KOPT-K1 (cell line): Measurements from ENCODE around the gene TPSG1.

Source experiments
- H3K27ac ChIP-seq: fragments of 200-600 bp; sonication (generic); 2 replicates; pipeline ENCODE4 v1.5.1; 2016; ENCODE audit warnings: antibody characterized with exemption, mild to moderate bottlenecking, low read depth, low read length; ENCODE audit not compliant: poor library complexity, severe bottlenecking
- H3K36me3 ChIP-seq: fragments of 200-600 bp; sonication (generic); 2 replicates; pipeline ENCODE4 v1.5.1; 2017; ENCODE audit warnings: antibody characterized with exemption, mild to moderate bottlenecking, low read length, moderate library complexity; ENCODE audit not compliant: insufficient read depth
- H3K9me3 ChIP-seq: fragments of 200-600 bp; sonication (generic); 2 replicates; pipeline ENCODE4 v1.5.1; 2017; ENCODE audit warnings: antibody characterized with exemption, low read length, mild to moderate bottlenecking; ENCODE audit not compliant: insufficient read depth, poor library complexity, severe bottlenecking

Gene TPSG1

DNA sequence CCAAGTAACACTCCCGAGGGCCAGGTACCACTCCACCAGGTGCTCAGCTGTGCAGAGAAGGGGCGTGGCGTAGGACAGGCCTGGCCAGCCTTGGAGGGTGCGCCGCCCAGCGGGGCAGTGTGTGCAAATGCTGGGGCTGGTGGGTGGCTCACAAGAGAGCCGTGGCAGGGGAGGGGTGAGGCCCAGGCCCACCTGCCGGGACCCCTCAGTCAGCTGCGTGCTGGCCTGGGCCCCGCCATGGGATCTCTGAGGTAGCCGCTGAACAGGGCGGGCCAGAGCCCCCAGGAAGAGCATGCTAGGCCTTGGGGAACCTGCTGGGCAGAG, 8.8 kb downstream of the TPSG1 start:
- Histone ChIP-seq H3K27ac (no peak overlapping the region), H3K9me3 (no peaks in the 10 kb centered on the region), H3K36me3 (no peaks in the 10 kb centered on the region)

DNA sequence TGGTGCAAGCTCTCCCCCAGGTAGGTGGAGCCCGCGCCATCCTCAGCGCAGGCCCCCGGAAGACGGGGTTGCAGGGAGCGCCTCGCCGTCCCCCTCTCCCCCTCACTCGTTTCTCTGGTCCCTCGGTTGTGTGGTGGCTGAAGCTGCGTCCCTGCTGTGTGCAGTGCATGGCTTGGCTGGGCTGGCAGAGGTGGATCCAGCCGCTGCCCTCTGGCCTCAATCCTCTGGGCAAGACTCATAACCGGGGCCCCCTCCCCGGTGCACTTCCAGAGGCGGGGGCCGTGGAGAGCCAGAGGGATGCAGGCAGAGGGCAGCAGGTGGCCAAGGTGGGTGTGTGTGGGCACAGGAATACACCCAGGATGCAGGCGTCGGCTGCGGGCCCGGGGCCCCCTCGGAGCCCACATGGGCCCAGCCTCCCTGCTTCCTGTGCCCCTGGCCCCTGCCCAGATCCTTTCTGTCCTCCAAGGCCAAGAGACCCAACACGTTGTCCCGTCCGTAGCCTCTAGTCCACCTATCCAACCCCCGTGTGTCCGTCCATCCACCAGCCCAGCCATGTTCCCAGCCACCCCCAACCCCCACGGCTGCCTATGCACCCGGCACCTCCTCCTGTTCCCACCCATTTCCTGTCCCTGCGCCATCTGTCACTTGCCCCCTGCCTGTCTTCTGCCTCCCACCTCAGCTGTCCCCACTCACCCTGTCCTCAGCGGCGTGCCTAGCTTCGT, 9.3 kb downstream of the TPSG1 start:
- Histone ChIP-seq H3K9me3 (no peaks in the 10 kb centered on the region), H3K27ac (no peak overlapping the region), H3K36me3 (no peaks in the 10 kb centered on the region)

DNA sequence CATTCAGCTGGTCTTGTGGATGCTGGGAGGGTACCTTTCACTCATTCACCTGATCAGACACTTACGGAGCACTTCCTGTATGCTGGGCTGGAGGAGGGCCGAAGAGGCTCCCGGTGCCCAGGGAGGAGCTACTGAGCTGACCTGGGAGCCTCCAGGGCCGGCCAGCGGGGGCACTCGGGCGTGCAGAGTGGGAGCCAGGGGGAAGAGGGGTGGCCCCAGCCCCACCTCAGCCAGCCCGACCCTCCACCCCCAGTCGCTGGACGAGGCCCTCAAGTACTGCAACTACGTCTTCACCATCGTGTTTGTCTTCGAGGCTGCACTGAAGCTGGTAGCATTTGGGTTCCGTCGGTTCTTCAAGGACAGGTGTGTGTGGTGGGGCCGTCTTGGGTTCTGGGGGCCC, 10.3 kb downstream of the TPSG1 start:
- Histone ChIP-seq H3K9me3 (no peaks in the 10 kb centered on the region), H3K36me3 (no peaks in the 10 kb centered on the region), H3K27ac (no peak overlapping the region)

DNA sequence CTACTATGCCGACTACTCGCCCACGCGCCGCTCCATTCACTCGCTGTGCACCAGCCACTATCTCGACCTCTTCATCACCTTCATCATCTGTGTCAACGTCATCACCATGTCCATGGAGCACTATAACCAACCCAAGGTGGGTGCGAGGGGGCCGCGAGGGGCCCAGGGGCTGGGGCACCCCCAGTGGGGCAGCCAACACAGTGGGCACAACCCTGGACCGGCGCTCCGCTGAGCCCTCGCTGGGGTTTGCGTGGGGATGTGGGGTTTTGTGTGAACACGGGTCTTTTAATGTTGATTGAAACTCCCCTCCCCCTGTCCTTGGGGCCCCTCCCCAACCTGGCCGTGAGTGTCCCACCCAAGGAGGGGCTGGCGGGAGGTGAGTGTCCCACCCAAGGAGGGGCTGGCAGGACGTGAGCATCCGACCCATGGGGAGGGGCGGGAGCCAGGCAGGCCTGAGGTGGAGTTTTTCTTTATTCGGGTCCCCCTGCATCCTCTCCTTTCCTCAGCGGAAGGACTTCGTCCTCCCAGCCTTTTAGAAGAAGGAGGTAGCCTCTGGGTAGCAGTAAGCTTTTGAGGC, 11.2 kb downstream of the TPSG1 start:
- no peaks in the 10 kb centered on the region for H3K36me3 ChIP-seq
- H3K27ac ChIP-seq, result no peak overlapping the region
- no peaks in the 10 kb centered on the region for H3K9me3 ChIP-seq

DNA sequence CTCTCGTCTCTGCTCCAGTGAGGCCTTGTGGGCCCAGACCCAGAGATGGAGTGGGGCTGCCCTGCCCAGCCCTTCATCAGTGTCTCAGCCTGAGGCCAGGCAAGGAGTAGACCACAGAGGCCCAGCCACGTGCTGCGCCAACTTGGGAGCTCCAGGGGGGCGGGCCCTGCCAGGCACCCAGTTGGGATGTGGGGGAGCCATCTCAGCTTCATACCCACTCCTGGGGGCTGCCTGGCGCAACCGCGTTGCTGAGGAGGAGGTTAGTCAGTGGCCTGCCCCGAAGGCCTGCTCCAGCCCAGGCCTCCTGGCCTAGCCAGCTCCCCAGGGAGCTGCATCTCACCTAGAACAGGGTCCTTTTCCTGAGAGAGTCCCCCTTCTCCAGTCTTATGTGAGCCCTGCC, 11.8 kb downstream of the TPSG1 start:
- Histone ChIP-seq H3K27ac (no peak overlapping the region), H3K36me3 (no peaks in the 10 kb centered on the region), H3K9me3 (no peaks in the 10 kb centered on the region)

DNA sequence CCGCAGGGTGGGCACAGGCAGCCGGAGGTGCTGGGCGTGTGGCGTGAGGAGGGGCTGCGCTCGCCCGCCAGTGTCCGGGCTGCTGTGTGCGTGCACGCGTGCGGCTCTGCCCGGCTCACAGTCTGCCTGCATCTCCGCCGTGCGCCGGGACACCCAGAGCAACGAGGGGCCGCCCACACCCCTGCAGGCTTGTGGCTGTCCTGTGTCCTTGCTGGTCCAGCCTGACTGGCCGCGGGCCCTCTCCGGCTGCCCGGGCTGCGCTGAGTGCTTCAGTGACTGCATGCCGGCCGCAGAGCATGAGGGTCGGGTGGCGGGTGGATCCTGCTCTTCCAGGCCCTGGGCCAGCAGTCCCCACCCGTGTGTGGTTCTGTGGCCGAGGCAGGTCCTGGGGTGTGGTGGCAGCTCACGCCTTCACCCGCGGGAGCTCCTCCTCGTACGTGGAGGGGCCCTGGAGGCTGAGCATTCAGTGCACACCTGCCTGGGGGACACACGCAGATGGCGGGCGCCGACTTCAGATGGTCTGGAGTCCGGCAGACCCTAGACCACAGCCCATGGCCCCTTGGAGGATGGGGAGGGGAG, 12.4 kb downstream of the TPSG1 start:
- no peak overlapping the region for H3K27ac ChIP-seq
- H3K36me3 ChIP-seq, result no peaks in the 10 kb centered on the region

DNA sequence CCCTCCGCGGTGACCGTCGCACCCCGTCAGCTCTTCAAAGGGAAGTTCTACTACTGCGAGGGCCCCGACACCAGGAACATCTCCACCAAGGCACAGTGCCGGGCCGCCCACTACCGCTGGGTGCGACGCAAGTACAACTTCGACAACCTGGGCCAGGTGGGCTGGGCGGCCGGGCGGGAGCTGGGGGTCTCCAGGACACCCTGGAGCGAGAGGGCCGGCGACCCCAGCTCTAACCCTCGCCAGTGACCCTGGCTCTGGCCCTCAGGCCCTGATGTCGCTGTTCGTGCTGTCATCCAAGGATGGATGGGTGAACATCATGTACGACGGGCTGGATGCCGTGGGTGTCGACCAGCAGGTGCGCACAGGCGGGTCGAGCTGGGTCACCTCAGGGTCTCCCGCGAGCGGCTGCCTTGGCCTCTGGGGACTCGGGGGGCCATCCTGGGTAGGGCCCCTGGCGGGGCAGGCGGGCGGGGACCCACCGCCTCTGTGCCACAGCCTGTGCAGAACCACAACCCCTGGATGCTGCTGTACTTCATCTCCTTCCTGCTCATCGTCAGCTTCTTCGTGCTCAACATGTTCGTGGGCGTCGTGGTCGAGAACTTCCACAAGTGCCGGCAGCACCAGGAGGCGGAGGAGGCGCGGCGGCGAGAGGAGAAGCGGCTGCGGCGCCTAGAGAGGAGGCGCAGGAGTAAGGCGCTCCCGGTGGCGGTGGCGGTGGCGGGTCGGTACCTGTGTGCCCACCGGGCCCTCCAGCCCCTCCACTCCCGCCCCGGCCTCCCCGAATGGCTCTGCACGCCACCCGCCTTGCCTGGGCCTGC, 13.4 kb downstream of the TPSG1 start:
- H3K27ac ChIP-seq, result no peak overlapping the region
- no peaks in the 10 kb centered on the region for H3K36me3 ChIP-seq
- no peaks in the 10 kb centered on the region for H3K9me3 ChIP-seq

More for the DNA sequence above, 12.4 kb downstream of the TPSG1 start:
- no peaks in the 10 kb centered on the region for H3K9me3 ChIP-seq

DNA sequence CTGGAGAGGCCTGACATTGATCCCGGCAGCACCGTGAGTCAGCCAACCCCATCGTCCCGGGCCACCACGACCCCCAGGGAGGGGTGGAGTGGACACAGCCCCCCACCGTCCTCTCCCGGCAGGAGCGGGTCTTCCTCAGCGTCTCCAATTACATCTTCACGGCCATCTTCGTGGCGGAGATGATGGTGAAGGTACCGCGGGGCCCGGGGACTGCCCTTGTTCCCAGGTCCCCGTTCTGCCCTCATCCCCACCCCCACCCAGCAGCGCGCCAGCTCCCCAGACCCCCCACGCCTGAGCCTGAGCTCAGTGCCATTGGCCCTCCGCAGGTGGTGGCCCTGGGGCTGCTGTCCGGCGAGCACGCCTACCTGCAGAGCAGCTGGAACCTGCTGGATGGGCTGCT, 14.6 kb downstream of the TPSG1 start:
- Histone ChIP-seq H3K36me3 (no peaks in the 10 kb centered on the region), H3K27ac (no peak overlapping the region), H3K9me3 (no peaks in the 10 kb centered on the region)

DNA sequence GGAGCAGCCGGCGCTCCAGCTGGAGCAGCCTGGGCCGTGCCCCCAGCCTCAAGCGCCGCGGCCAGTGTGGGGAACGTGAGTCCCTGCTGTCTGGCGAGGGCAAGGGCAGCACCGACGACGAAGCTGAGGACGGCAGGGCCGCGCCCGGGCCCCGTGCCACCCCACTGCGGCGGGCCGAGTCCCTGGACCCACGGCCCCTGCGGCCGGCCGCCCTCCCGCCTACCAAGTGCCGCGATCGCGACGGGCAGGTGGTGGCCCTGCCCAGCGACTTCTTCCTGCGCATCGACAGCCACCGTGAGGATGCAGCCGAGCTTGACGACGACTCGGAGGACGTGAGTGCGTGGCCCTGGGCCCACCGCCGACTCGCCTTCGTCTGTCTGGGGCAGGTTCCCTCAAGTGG, 16.0 kb downstream of the TPSG1 start:
- H3K36me3 ChIP-seq, result no peaks in the 10 kb centered on the region
- no peaks in the 10 kb centered on the region for H3K9me3 ChIP-seq
- H3K27ac ChIP-seq, result no peak overlapping the region

DNA sequence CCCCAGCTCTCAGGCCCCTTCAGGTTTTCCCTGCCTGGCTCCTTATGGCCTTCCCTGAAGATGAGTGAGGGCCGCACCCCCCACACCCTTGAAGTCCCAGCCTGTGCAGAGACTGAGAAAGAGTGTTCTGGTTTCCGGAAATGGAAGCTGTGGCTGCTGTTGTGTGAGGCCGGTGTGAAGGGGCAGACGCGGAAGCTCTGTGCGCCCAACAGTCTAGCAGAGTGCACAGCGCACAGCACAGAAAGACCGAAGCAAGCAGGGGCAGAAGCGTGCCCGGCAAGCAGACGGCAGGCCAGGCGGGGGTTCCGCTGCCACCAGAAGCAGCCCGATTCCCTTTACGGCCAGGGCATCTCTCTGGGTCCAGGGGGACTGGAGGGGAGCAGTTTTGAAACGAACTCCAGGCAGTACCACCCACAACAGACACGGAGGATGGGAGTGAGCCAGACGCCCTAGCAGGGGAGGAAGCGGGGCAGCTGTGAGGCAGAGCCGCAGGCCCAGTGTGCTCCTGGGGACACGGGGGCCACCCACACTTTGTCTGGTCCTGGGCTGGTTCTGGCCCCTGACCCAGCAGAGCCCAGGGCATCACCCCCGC, 16.7 kb downstream of the TPSG1 start:
- Histone ChIP-seq H3K27ac (peak overlapping the region; percentile 28), H3K36me3 (no peaks in the 10 kb centered on the region), H3K9me3 (no peaks in the 10 kb centered on the region)

DNA sequence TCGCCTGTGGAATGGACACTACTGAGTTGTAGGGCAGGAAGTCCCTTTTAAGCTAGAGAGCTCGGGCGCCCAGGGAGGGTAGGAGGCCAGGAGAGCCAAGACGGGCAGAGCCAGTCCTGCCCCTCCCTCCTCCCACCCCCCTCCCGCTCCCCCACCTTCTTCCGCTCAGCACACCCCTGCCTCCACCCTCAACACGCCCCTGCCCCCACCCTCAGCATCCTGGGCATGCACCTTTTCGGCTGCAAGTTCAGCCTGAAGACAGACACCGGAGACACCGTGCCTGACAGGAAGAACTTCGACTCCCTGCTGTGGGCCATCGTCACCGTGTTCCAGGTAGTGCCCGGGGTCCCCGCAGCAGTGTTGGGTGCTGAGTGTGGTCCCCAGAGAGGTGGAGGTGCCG, 18.3 kb downstream of the TPSG1 start:
- no peaks in the 10 kb centered on the region for H3K36me3 ChIP-seq
- no peaks in the 10 kb centered on the region for H3K9me3 ChIP-seq
- no peak overlapping the region for H3K27ac ChIP-seq

DNA sequence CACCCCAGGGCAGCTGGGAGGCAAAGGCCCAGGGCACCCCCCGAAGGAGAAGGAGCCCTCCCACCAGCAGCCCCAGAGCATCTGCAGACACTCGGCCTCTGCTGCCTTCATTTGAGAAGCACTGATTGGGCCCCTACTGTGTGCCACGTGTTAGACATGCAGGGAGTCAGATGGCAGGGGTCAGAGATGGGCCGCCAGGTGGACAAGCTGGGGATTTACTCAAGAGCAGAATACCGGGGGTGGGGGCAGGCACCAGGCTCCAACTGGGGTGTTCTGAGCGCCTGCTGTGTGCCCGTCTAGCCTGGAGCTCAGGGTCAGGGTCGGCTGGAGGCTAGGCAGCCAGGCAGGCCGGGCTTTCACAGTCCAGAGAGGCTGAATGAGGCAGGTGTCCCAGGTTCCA, 18.7 kb downstream of the TPSG1 start:
- no peak overlapping the region for H3K27ac ChIP-seq
- no peaks in the 10 kb centered on the region for H3K36me3 ChIP-seq

DNA sequence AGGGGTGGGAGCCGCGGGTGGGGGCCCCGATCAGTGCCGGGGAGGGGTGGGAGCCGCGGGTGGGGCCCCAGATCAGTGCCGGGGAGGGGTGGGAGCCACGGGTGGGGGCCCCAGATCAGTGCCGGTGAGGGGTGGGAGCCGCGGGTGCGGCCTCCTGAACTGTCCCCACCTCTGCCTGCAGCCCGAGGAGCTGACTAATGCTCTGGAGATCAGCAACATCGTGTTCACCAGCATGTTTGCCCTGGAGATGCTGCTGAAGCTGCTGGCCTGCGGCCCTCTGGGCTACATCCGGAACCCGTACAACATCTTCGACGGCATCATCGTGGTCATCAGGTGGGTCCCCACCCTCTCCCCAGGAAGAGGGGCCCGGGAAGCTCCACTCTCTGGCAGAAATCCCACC, 20.1 kb downstream of the TPSG1 start:
- Histone ChIP-seq H3K9me3 (no peaks in the 10 kb centered on the region), H3K27ac (no peak overlapping the region), H3K36me3 (no peaks in the 10 kb centered on the region)

More for the DNA sequence above, 18.7 kb downstream of the TPSG1 start:
- H3K9me3 ChIP-seq, result no peaks in the 10 kb centered on the region

DNA sequence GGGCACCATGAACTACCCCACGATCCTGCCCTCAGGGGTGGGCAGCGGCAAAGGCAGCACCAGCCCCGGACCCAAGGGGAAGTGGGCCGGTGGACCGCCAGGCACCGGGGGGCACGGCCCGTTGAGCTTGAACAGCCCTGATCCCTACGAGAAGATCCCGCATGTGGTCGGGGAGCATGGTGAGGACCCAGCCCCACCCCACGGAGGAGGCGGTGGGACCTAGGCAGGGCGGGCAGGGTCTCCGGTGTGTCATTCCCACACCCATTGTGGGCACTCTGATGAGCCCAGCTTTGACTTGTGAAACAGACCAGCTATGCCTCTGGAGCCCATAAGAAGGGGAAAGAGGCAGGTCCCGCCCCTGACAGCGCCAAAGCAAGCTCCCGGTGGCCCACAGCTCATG, 22.8 kb downstream of the TPSG1 start:
- Histone ChIP-seq H3K27ac (no peak overlapping the region), H3K36me3 (no peaks in the 10 kb centered on the region), H3K9me3 (no peaks in the 10 kb centered on the region)

DNA sequence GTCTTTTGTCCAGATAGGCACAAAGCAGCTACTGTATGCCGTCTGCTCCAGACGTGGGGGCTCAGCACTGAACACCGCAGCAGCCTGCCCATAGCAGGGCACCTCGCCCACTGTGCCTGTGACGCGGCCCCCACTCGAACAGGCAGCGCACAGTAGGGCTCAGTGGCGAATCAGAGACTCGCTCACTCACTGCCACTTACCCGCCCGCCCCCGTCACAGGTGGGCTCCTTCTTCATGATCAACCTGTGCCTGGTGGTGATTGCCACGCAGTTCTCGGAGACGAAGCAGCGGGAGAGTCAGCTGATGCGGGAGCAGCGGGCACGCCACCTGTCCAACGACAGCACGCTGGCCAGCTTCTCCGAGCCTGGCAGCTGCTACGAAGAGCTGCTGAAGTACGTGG, 23.6 kb downstream of the TPSG1 start:
- H3K27ac ChIP-seq, result no peak overlapping the region
- no peaks in the 10 kb centered on the region for H3K9me3 ChIP-seq
- H3K36me3 ChIP-seq, result no peaks in the 10 kb centered on the region
